ENCODE data around the gene ATN1.

GRCh38 chr12:6941782-6942181 lies 14.0 kb downstream of the ATN1 start:
- TF ChIP-seq, protein P1, sequence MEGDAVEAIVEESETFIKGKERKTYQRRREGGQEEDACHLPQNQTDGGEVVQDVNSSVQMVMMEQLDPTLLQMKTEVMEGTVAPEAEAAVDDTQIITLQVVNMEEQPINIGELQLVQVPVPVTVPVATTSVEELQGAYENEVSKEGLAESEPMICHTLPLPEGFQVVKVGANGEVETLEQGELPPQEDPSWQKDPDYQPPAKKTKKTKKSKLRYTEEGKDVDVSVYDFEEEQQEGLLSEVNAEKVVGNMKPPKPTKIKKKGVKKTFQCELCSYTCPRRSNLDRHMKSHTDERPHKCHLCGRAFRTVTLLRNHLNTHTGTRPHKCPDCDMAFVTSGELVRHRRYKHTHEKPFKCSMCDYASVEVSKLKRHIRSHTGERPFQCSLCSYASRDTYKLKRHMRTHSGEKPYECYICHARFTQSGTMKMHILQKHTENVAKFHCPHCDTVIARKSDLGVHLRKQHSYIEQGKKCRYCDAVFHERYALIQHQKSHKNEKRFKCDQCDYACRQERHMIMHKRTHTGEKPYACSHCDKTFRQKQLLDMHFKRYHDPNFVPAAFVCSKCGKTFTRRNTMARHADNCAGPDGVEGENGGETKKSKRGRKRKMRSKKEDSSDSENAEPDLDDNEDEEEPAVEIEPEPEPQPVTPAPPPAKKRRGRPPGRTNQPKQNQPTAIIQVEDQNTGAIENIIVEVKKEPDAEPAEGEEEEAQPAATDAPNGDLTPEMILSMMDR (IDR thresholded peaks at IDR 0.05), result no peak
- no peak for TF ChIP-seq POLR2A (IDR thresholded peaks at IDR 0.05)
